MM.1S (cell line): ENCODE data around the gene LDAF1.

ENCODE experiments used
- CTCF ChIP-seq: fragments of 300-600 bp; sonication (generic); IDR thresholded peaks from 2 replicates; pipeline ENCODE4 v1.5.1; 2016; ENCODE audit warnings: antibody characterized with exemption, low read length, mixed read lengths
- EZH2 ChIP-seq: fragments of 300-600 bp; sonication (generic); optimal IDR thresholded peaks from 2 replicates; pipeline ENCODE3; 2017; ENCODE audit warnings: low read depth, mild to moderate bottlenecking, antibody characterized with exemption, low read length, mixed read lengths
- EZH2phosphoT487 ChIP-seq: fragments of 300-600 bp; sonication (generic); IDR thresholded peaks from 2 replicates; pipeline ENCODE4 v1.6.1; 2018; ENCODE audit warnings: antibody characterized with exemption, low read length

DNA sequence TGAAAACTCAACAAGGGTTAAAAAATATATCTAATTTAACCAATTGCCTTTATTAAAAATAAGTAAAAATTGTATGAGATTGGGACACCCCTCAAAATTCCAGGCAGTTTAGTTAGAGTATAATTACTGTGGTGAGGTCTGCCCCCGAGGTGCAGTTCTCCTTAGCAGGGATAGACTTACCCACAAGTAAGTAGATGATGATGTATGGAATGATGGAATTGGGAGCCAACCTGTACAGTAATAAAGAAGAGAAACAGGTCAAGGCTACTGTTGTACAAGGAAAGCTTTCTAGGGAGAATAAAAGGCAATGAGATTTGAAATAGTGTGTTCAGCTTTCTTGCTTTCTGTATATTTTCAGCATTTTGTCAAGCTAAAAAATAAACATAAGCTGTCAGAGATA, 1.8 kb downstream of the LDAF1 start:
- TF ChIP-seq CTCF (no peak), EZH2phosphoT487 (no peak), EZH2 (no peak)
